HUES6 (cell line): ENCODE data around the gene PDE4D.

ENCODE experiments used
- H3K27ac ChIP-seq: 2 replicates; pipeline ENCODE4 v1.7.0; 2013; ENCODE audit warnings: low read depth, mild to moderate bottlenecking, low read length, inconsistent platforms
- H3K27me3 ChIP-seq: 2 replicates; pipeline ENCODE4 v1.6.1; 2013; ENCODE audit warnings: low read length; ENCODE audit not compliant: control insufficient read depth, insufficient read depth
- H3K36me3 ChIP-seq: 2 replicates; pipeline ENCODE4 v1.6.1; 2013; ENCODE audit warnings: low read length; ENCODE audit not compliant: control insufficient read depth, insufficient read depth
- H3K4me1 ChIP-seq: 2 replicates; pipeline ENCODE4 v1.6.1; 2013; ENCODE audit warnings: low read length; ENCODE audit not compliant: control insufficient read depth, insufficient read depth
- H3K4me3 ChIP-seq: 2 replicates; pipeline ENCODE4 v1.5.1; 2013; ENCODE audit warnings: low read depth, low read length
- H3K9ac ChIP-seq: one replicate; pipeline ENCODE4 v1.6.1; 2013; ENCODE audit warnings: mild to moderate bottlenecking, low read length
- H3K9me3 ChIP-seq: 2 replicates; pipeline ENCODE4 v1.6.1; 2013; ENCODE audit warnings: low read depth, low read length; ENCODE audit not compliant: control insufficient read depth, insufficient read depth

PDE4D gene

GRCh38 chr5:59260973-59261372, 632.6 kb downstream of the PDE4D start:
- Histone ChIP-seq H3K9me3 (no peaks in the 10 kb centered on the region), H3K4me3 (no peak overlapping the region), H3K27me3 (no peaks in the 10 kb centered on the region), H3K9ac (no peak overlapping the region), H3K36me3 (no peaks in the 10 kb centered on the region), H3K27ac (no peak overlapping the region), H3K4me1 (peaks cover 4% of the 10 kb centered on the region; the same call in 1 of the 2 replicates)

GRCh38 chr5:59260200-59260599, 633.3 kb downstream of the PDE4D start:
- Histone ChIP-seq H3K9ac (no peak overlapping the region), H3K4me3 (no peak overlapping the region), H3K27me3 (no peaks in the 10 kb centered on the region), H3K36me3 (no peaks in the 10 kb centered on the region), H3K27ac (no peak overlapping the region), H3K4me1 (peaks cover 4% of the 10 kb centered on the region; the same call in 1 of the 2 replicates), H3K9me3 (no peaks in the 10 kb centered on the region)

- H3K4me3 ChIP-seq, result no peak overlapping the region
- no peak overlapping the region for H3K9ac ChIP-seq
- no peaks in the 10 kb centered on the region for H3K27me3 ChIP-seq
- no peak overlapping the region for H3K27ac ChIP-seq
- H3K36me3 ChIP-seq, result no peaks in the 10 kb centered on the region
- no peaks in the 10 kb centered on the region for H3K9me3 ChIP-seq
- H3K4me1 ChIP-seq, result no peaks in the 10 kb centered on the region
Observed at GRCh38 chr5:59259237-59259636, 634.3 kb downstream of the PDE4D start.

GRCh38 chr5:59257488-59258400, 635.8 kb downstream of the PDE4D start:
- Histone ChIP-seq H3K36me3 (no peaks in the 10 kb centered on the region), H3K27me3 (no peaks in the 10 kb centered on the region), H3K4me3 (no peak overlapping the region), H3K9me3 (no peaks in the 10 kb centered on the region), H3K27ac (no peak overlapping the region), H3K4me1 (no peaks in the 10 kb centered on the region), H3K9ac (no peak overlapping the region)

GRCh38 chr5:59256331-59256730, 637.2 kb downstream of the PDE4D start:
- Histone ChIP-seq H3K4me3 (no peak overlapping the region), H3K4me1 (no peaks in the 10 kb centered on the region), H3K36me3 (no peaks in the 10 kb centered on the region), H3K27me3 (no peaks in the 10 kb centered on the region), H3K27ac (no peak overlapping the region), H3K9ac (no peak overlapping the region), H3K9me3 (no peaks in the 10 kb centered on the region)

GRCh38 chr5:59254055-59254687, 639.4 kb downstream of the PDE4D start:
- Histone ChIP-seq H3K27me3 (no peaks in the 10 kb centered on the region), H3K9ac (no peak overlapping the region), H3K27ac (no peak overlapping the region), H3K4me1 (no peaks in the 10 kb centered on the region), H3K36me3 (no peaks in the 10 kb centered on the region), H3K9me3 (no peaks in the 10 kb centered on the region), H3K4me3 (no peak overlapping the region)

- Histone ChIP-seq H3K36me3 (no peaks in the 10 kb centered on the region), H3K27ac (no peak overlapping the region), H3K4me3 (no peak overlapping the region), H3K27me3 (no peaks in the 10 kb centered on the region), H3K9me3 (no peaks in the 10 kb centered on the region), H3K9ac (no peak overlapping the region), H3K4me1 (no peaks in the 10 kb centered on the region)
Observed at GRCh38 chr5:59253625-59254024, 639.9 kb downstream of the PDE4D start.

- Histone ChIP-seq H3K27me3 (no peaks in the 10 kb centered on the region), H3K9me3 (no peaks in the 10 kb centered on the region), H3K4me1 (no peaks in the 10 kb centered on the region)
Observed at GRCh38 chr5:59251627-59252026, 641.9 kb downstream of the PDE4D start.

GRCh38 chr5:59249726-59250125, 643.8 kb downstream of the PDE4D start:
- Histone ChIP-seq H3K9me3 (no peaks in the 10 kb centered on the region), H3K4me1 (no peaks in the 10 kb centered on the region), H3K36me3 (no peaks in the 10 kb centered on the region), H3K4me3 (no peak overlapping the region), H3K9ac (no peak overlapping the region), H3K27me3 (no peaks in the 10 kb centered on the region), H3K27ac (no peak overlapping the region)

More at GRCh38 chr5:59251627-59252026, 641.9 kb downstream of the PDE4D start:
- H3K9ac ChIP-seq, result no peak overlapping the region
- no peaks in the 10 kb centered on the region for H3K36me3 ChIP-seq
- no peak overlapping the region for H3K4me3 ChIP-seq
- H3K27ac ChIP-seq, result no peak overlapping the region

GRCh38 chr5:59249160-59249559, 644.4 kb downstream of the PDE4D start:
- Histone ChIP-seq H3K27me3 (no peaks in the 10 kb centered on the region), H3K4me1 (no peaks in the 10 kb centered on the region), H3K36me3 (no peaks in the 10 kb centered on the region), H3K9me3 (no peaks in the 10 kb centered on the region), H3K4me3 (no peak overlapping the region), H3K9ac (no peak overlapping the region), H3K27ac (no peak overlapping the region)

GRCh38 chr5:59246882-59247281, 646.6 kb downstream of the PDE4D start:
- Histone ChIP-seq H3K4me1 (no peaks in the 10 kb centered on the region), H3K9me3 (no peaks in the 10 kb centered on the region), H3K27ac (no peak overlapping the region), H3K9ac (no peak overlapping the region), H3K36me3 (no peaks in the 10 kb centered on the region), H3K4me3 (no peak overlapping the region), H3K27me3 (no peaks in the 10 kb centered on the region)
